Kasumi-1 (cell line): ENCODE measurements around the gene CAP2.
"Not testable (repeated sequence)": the region's sequence is repeated elsewhere in the genome, so short reads cannot be mapped to it uniquely, and the experiment has no call there.

Source experiments
- DNase-seq, 2 experiments: peaks; one replicate each; lab custom pipeline; 2025; lab: John Stamatoyannopoulos, UW

The CAP2 gene

GRCh38 chr6:17583811-17584210 lies 190.4 kb downstream of the CAP2 start:
- no peak for DNase-seq

GRCh38 chr6:17584241-17584803 lies 190.9 kb downstream of the CAP2 start:
- DNase-seq: peak; percentile 80 to 87

GRCh38 chr6:17585766-17586490 lies 192.5 kb downstream of the CAP2 start:
- peak; percentile 18 to 22 for DNase-seq

- DNase-seq: not testable (repeated sequence)
Measured at GRCh38 chr6:17586623-17587022, 193.2 kb downstream of the CAP2 start.

GRCh38 chr6:17588011-17588410 lies 194.6 kb downstream of the CAP2 start:
- DNase-seq: no peak

- DNase-seq: no peak
Measured at GRCh38 chr6:17589406-17590096, 196.2 kb downstream of the CAP2 start.

- no peak for DNase-seq
Measured at GRCh38 chr6:17591287-17591686, 197.9 kb downstream of the CAP2 start.

GRCh38 chr6:17593246-17593645 lies 199.9 kb downstream of the CAP2 start:
- DNase-seq: no peak

GRCh38 chr6:17596085-17596484 lies 202.7 kb downstream of the CAP2 start:
- DNase-seq: no peak

GRCh38 chr6:17599877-17600526 lies 206.6 kb downstream of the CAP2 start, which contains the start of gene FAM8A1:
Gene FAM8A1, plus strand, starts transcription at chr6:17600302. Its CDS starts 108 bp downstream, at chr6:17600410.
- DNase-seq: peak; percentile 77 to 81

- DNase-seq: peak in 1 of 2 experiments; percentile 8
Measured at GRCh38 chr6:17600527-17601385, 207.4 kb downstream of the CAP2 start.

- no peak for DNase-seq
Measured at GRCh38 chr6:17601386-17601703, 207.9 kb downstream of the CAP2 start.

GRCh38 chr6:17602888-17603287 lies 209.5 kb downstream of the CAP2 start:
- no peak for DNase-seq

GRCh38 chr6:17606606-17607005 lies 213.2 kb downstream of the CAP2 start:
- no peak for DNase-seq
